AG04450 (cell line): Measurements from ENCODE around the gene NEURL1B. TPM values are rescaled to one million over a fixed set of nuclear protein-coding genes. Genes with fewer than 3 reads are reported as not detected.

Source experiments
- CTCF ChIA-PET: fragments of 300-600, 350-600 bp; formaldehyde crosslinking; extraction: SDS; loops from one replicate; lab custom pipeline; 2022; ENCODE audit warnings: antibody characterized with exemption, inconsistent platforms; lab: Charles Lee
- POLR2A ChIA-PET: fragments of 350-600 bp; formaldehyde crosslinking; extraction: SDS; loops from one replicate; lab custom pipeline; 2021; ENCODE audit warnings: antibody characterized with exemption, inconsistent platforms; lab: Yijun Ruan, JAX
- DNase-seq: peaks from one replicate; pipeline ENCODE4 v3.0.0-alpha.2; 2011; ENCODE audit warnings: low read depth, low spot score
- H3K27ac ChIP-seq: one replicate; pipeline ENCODE4 v1.5.1; 2012; ENCODE audit warnings: low read depth, low read length, control low read depth
- H3K27me3 ChIP-seq: one replicate; pipeline ENCODE4 v1.6.0; 2012; ENCODE audit warnings: low read length; ENCODE audit not compliant: control insufficient read depth, insufficient read depth
- H3K4me3 ChIP-seq: 2 replicates; pipeline ENCODE4 v1.5.1; 2011; ENCODE audit warnings: mild to moderate bottlenecking, low read depth, low read length, control low read depth
- H3K9me3 ChIP-seq: 2 replicates; pipeline ENCODE4 v1.5.1; 2012; ENCODE audit warnings: low read length; ENCODE audit not compliant: control insufficient read depth, insufficient read depth
- CTCF ChIP-seq: IDR thresholded peaks from 2 replicates; pipeline ENCODE4 v1.5.1; 2011; ENCODE audit warnings: low read depth, low read length, control low read depth, inconsistent platforms
- polyA plus RNA-seq: library from polyadenylated mRNA; depleted of rRNA; stranded (reverse); fragments of >200 nt; gene quantifications from 2 replicates; pipeline ENCODE4 v1.2.3, GENCODE V29; 2011

NEURL1B gene
- polyA plus RNA-seq, 1 experiment, result 1.8 TPM

GRCh38 chr5:172644711-172645110, 3.6 kb downstream of the NEURL1B start:
- no peak for DNase-seq
- H3K9me3 ChIP-seq, result no peaks in the 10 kb centered on the region; the same call in 1 of the 2 replicates
- no peak overlapping the region for H3K27ac ChIP-seq
- no peak overlapping the region for H3K4me3 ChIP-seq
- ChIA-PET CTCF (no interaction called here), POLR2A (no interaction called here)
- no peak for TF ChIP-seq CTCF
- H3K27me3 ChIP-seq, result no peaks in the 10 kb centered on the region

GRCh38 chr5:172645271-172646055, 4.4 kb downstream of the NEURL1B start:
- ChIA-PET CTCF (interaction anchor here (0.6 kb wide), 1 partner anchor 167 kb away, joined by 3 read pairs; no protein-coding TSS in a partner anchor), POLR2A (no interaction called here)
- no peak for DNase-seq
- H3K9me3 ChIP-seq, result no peaks in the 10 kb centered on the region; the same call in 1 of the 2 replicates
- H3K27ac ChIP-seq, result no peak overlapping the region
- no peak overlapping the region for H3K4me3 ChIP-seq
- H3K27me3 ChIP-seq, result no peaks in the 10 kb centered on the region
- no peak for TF ChIP-seq CTCF

- no peak overlapping the region for H3K4me3 ChIP-seq
- no peak for DNase-seq
- H3K27ac ChIP-seq, result no peak overlapping the region
- ChIA-PET CTCF (interaction anchor here (0.7 to 2.0 kb wide), 3 partner anchors 12 to 769 kb away, joined by 3 to 5 read pairs (median 4); no protein-coding TSS in a partner anchor), POLR2A (no interaction called here)
- peak; percentile 50 for TF ChIP-seq CTCF
- no peaks in the 10 kb centered on the region for H3K27me3 ChIP-seq
- no peaks in the 10 kb centered on the region for H3K9me3 ChIP-seq
These were observed 5.7 kb downstream of the NEURL1B start for GRCh38 chr5:172646716-172647285.

- no peak for DNase-seq
- CTCF ChIA-PET, result interaction anchor here (1.3 to 2.0 kb wide), 2 partner anchors 11 to 50 kb away, joined by 3 to 5 read pairs; no protein-coding TSS in a partner anchor
- no peak for TF ChIP-seq CTCF
These were observed 6.4 kb downstream of the NEURL1B start for GRCh38 chr5:172647352-172648012.

More at GRCh38 chr5:172647352-172648012, 6.4 kb downstream of the NEURL1B start:
- H3K27me3 ChIP-seq, result no peaks in the 10 kb centered on the region
- no peak overlapping the region for H3K27ac ChIP-seq
- POLR2A ChIA-PET, result no interaction called here
- H3K9me3 ChIP-seq, result no peaks in the 10 kb centered on the region
- no peak overlapping the region for H3K4me3 ChIP-seq
